Measurements from ENCODE around the gene ZNF90.
"Not testable (repeated sequence)": the region's sequence is repeated elsewhere in the genome, so short reads cannot be mapped to it uniquely, and the experiment has no call there.

ZNF90 gene

DNA sequence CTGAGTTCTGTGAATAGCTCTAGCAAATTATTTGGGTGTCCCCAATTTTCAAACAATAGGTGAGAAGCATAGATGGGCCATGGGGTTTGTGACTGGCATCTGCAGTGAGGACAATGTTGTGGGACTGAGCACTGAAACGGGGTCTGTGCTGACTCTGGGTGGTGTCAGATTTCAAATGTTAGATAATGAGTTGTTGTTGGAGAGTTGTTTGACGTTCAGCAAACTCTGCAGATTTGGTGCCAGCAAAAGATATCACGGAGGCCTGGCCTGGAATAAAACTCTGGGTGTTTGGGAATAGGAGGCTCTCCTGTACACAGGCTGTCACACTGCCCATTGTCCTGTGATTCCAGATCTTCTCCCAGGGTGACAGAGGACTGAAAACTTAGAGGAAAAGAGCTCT lies 2.9 kb downstream of the ZNF90 start:
- ChIA-PET POLR2A (no interaction called here), CTCF (no interaction called here)
- DNase-seq (ENCODE audit: extremely low spot score) = no peak
- TF ChIP-seq ELF4 (IDR thresholded peaks at IDR 0.05) (no peak), BHLHE40 (IDR thresholded peaks at IDR 0.05; ENCODE audit: borderline replicate concordance) (no peak), FOXA1 (IDR thresholded peaks at IDR 0.05) (no peak), L3MBTL2 (conservative IDR thresholded peaks at IDR 0.05) (no peak), SP1 (IDR thresholded peaks at IDR 0.05) (no peak), SUZ12 (IDR thresholded peaks at IDR 0.05) (no peak), FOXK2 (IDR thresholded peaks at IDR 0.05) (no peak), CTBP1 (IDR thresholded peaks at IDR 0.05; ENCODE audit: borderline replicate concordance) (no peak), ARNT (IDR thresholded peaks at IDR 0.05) (no peak), TARDBP (IDR thresholded peaks at IDR 0.05) (no peak), HDGF (IDR thresholded peaks at IDR 0.05; ENCODE audit: borderline replicate concordance) (no peak), ZNF384 (IDR thresholded peaks at IDR 0.05) (no peak), NFRKB (IDR thresholded peaks at IDR 0.05) (no peak), FOXM1 (IDR thresholded peaks at IDR 0.05; ENCODE audit: borderline replicate concordance) (no peak), LEF1 (IDR thresholded peaks at IDR 0.05; ENCODE audit: borderline replicate concordance) (no peak)
- TF ChIP-seq, protein P1, sequence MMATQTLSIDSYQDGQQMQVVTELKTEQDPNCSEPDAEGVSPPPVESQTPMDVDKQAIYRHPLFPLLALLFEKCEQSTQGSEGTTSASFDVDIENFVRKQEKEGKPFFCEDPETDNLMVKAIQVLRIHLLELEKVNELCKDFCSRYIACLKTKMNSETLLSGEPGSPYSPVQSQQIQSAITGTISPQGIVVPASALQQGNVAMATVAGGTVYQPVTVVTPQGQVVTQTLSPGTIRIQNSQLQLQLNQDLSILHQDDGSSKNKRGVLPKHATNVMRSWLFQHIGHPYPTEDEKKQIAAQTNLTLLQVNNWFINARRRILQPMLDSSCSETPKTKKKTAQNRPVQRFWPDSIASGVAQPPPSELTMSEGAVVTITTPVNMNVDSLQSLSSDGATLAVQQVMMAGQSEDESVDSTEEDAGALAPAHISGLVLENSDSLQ (IDR thresholded peaks at IDR 0.05) = no peak

DNA sequence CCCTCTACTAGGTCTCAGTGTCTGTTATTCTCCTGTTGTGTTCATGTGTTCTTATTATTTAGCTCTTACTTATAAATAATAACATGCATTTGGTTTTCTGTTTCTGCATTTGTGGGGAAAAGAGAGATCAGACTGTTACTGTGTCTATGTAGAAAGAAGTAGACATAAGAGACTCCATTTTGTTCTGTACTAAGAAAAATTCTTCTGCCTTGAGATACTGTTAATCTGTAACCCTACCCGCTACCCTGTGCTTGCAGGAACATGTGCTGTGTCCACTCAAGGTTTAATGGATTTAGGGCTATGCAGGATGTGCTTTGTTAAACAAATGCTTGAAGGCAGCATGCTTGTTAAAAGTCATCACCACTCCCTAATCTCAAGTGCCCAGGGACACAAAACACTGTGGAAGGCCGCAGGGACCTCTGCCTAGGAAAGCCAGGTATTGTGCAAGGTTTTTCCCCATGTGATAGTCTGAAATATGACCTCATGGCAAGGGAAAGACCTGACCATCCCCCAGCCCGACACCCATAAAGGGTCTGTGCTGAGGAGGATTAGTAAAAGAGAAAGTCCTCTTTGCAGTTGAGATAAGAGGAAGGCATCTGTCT lies 4.5 kb downstream of the ZNF90 start:
- DNase-seq (ENCODE audit: extremely low spot score); POLR2A ChIA-PET; CTCF ChIA-PET: not testable (repeated sequence)

DNA sequence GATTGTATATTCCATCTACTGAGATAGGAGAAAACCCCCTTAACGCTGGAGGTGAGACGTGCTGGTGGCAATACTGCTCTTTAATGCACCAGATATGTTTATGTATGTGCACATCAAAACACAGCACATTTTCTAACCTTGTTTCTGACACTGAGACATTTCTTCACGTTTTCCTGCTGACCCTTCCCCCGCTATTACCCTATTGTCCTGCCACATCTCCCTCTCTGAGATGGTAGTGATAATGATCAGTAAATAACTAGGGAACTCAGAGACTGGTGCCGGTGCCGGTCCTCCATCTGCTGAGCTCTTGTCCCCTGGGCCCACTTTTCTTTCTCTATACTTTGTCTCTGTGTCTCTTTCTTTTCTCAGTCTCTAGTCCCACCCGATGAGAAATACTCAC lies 5.1 kb downstream of the ZNF90 start:
- POLR2A ChIA-PET = not testable (repeated sequence)

DNA sequence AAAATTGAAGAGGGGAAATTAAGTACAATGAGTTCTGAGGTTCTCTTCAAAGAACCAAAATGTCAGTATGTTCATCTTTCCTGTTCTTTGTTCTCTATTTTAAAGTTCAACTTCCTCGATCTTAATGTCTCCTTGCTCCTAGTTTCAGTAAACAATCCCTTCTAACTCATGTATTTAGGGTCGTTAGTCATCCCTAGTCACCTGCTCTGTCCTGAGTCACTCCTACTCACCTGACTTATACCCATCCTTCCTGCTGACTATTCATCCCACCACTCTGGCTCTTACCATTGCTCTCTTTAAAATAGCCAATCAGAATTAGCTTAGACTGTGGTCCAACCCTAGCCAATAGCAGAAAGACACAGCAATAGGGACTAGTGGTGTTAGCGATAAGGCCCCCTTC lies 24.3 kb downstream of the ZNF90 start:
- DNase-seq (ENCODE audit: extremely low spot score) = no peak
- ChIA-PET POLR2A (no interaction called here), CTCF (no interaction called here)
- TF ChIP-seq ARNT (IDR thresholded peaks at IDR 0.05) = no peak
- no peak for TF ChIP-seq ZNF384 (IDR thresholded peaks at IDR 0.05)
- no peak for TF ChIP-seq FOXA1 (IDR thresholded peaks at IDR 0.05)
- no peak for TF ChIP-seq LEF1 (IDR thresholded peaks at IDR 0.05; ENCODE audit: borderline replicate concordance)

More for the DNA sequence above, 5.1 kb downstream of the ZNF90 start:
- CTCF ChIA-PET; DNase-seq (ENCODE audit: extremely low spot score): not testable (repeated sequence)

DNA sequence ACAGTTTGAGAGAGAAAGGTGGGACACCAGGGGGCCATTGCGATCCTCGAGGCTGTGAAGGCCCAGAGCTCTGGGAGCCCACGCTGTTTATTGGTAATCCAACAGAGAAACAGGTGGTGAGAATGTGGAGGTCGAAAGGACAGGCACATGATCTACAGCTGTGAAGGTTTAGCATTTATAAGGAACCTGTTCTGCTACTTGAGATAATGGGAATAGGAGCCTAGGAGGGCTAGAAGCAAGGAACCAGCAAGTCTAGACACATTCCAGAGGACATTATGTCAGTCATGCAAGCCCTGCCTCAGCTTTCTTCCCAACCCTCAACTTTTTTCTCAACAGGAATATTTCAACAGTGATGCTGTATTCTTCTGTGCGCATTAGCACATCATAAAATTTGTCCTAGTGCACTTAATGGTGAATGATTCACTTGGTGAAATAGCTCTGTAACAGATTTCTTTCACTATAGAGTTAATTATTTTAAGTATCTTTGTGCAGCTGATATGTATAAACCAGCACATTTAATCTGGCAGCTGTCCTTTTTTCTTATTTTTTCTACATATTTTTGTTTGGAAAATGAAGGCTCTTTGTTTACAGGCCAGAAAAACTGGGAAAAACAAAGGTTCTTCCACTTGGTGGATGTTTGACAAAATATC lies 25.4 kb downstream of the ZNF90 start:
- ChIA-PET CTCF (no interaction called here), POLR2A (no interaction called here)
- no peak for DNase-seq (ENCODE audit: extremely low spot score)
- TF ChIP-seq FOXM1 (IDR thresholded peaks at IDR 0.05; ENCODE audit: borderline replicate concordance) (no peak), FOXK2 (IDR thresholded peaks at IDR 0.05) (no peak), NFRKB (IDR thresholded peaks at IDR 0.05) (no peak), HDGF (IDR thresholded peaks at IDR 0.05; ENCODE audit: borderline replicate concordance) (no peak), TARDBP (IDR thresholded peaks at IDR 0.05) (no peak)
- TF ChIP-seq, protein P1 (IDR thresholded peaks at IDR 0.05) = no peak

DNA sequence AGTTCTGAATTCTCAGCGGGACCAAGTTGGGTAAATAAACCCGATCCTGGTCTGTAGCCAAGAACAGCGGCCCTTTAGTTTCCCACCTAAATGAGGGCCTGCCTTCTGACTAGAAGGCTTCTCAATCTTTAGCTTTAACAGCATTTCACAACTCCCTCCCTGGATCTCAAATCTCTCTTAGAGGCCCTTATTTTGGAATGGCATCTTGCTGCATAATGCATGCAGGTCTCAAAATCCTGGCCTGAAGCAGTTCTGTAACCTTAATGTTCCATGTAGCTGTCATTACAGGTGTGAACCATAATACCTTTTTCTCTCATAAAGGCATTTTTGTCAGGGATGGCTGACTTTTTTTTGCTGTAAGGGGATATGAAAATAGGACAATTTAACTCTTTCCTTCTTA lies 29.5 kb downstream of the ZNF90 start:
- ChIA-PET POLR2A (no interaction called here), CTCF (no interaction called here)
- DNase-seq (ENCODE audit: extremely low spot score) = no peak

DNA sequence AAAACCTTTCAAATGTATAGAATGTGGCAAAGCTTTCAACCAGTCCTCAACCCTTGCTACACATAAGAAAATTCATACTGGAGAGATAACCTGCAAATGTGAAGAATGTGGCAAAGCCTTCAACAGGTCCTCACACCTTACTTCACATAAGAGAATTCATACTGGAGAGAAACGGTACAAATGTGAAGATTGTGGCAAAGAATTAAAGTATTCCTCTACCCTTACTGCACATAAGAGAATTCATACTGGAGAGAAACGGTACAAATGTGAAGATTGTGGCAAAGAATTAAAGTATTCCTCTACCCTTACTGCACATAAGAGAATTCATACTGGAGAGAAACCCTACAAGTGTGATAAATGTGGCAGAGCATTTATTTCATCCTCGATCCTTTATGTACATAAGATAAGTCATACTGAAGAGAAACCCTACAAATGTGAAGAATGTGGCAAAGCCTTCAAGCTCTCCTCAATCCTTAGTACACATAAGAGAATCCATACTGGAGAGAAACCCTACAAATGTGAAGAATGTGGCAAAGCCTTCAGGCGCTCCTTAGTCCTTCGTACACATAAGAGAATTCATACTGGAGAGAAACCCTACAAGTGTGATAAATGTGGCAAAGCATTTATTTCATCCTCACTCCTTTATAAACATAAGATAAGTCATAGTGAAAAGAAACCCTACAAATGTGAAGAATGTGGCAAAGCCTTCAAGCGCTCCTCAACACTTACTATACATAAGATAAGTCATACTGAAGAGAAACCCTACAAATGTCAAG lies 40.5 kb downstream of the ZNF90 start:
- POLR2A ChIA-PET; DNase-seq (ENCODE audit: extremely low spot score); CTCF ChIA-PET: not testable (repeated sequence)

More for the DNA sequence above, 29.5 kb downstream of the ZNF90 start:
- TF ChIP-seq HDGF (IDR thresholded peaks at IDR 0.05; ENCODE audit: borderline replicate concordance) = no peak
- TF ChIP-seq FOXM1 (IDR thresholded peaks at IDR 0.05; ENCODE audit: borderline replicate concordance) = no peak
- no peak for TF ChIP-seq L3MBTL2 (conservative IDR thresholded peaks at IDR 0.05)
- no peak for TF ChIP-seq SP1 (IDR thresholded peaks at IDR 0.05)
- no peak for TF ChIP-seq BHLHE40 (IDR thresholded peaks at IDR 0.05; ENCODE audit: borderline replicate concordance)
- no peak for TF ChIP-seq SUZ12 (IDR thresholded peaks at IDR 0.05)
- no peak for TF ChIP-seq FOXA1 (IDR thresholded peaks at IDR 0.05)
- no peak for TF ChIP-seq ELF4 (IDR thresholded peaks at IDR 0.05)
- no peak for TF ChIP-seq LEF1 (IDR thresholded peaks at IDR 0.05; ENCODE audit: borderline replicate concordance)
- TF ChIP-seq FOXK2 (IDR thresholded peaks at IDR 0.05) = no peak

DNA sequence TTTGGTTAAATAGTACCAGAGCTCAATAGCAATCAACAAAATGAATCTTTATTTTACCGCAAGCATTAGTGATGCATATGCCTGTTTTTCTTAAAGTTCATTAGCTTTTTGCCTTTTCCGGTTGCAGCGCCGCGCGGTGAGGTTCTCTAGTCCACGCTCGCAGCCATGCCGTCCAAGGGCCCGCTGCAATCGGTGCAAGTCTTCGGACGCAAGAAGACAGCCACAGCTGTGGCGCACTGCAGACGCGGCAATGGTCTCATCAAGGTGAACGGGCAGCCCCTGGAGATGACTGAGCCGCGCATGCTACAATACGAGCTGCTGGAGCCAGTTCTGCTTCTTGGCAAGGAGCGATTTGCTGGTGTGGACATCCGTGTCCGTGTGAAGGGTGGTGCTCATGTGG lies 47.1 kb downstream of the ZNF90 start:
- ChIA-PET POLR2A (no interaction called here), CTCF (no interaction called here)
- DNase-seq (ENCODE audit: extremely low spot score) = no peak
- TF ChIP-seq FOXK2 (IDR thresholded peaks at IDR 0.05) (no peak), HDGF (IDR thresholded peaks at IDR 0.05; ENCODE audit: borderline replicate concordance) (no peak), TARDBP (IDR thresholded peaks at IDR 0.05) (no peak), NFRKB (IDR thresholded peaks at IDR 0.05) (no peak), ELF4 (IDR thresholded peaks at IDR 0.05) (no peak), FOXM1 (IDR thresholded peaks at IDR 0.05; ENCODE audit: borderline replicate concordance) (no peak), SP1 (IDR thresholded peaks at IDR 0.05) (no peak), FOXA1 (IDR thresholded peaks at IDR 0.05) (no peak), ZNF384 (IDR thresholded peaks at IDR 0.05) (no peak), LEF1 (IDR thresholded peaks at IDR 0.05; ENCODE audit: borderline replicate concordance) (no peak), BHLHE40 (IDR thresholded peaks at IDR 0.05; ENCODE audit: borderline replicate concordance) (no peak), L3MBTL2 (conservative IDR thresholded peaks at IDR 0.05) (no peak), ARNT (IDR thresholded peaks at IDR 0.05) (no peak), CTBP1 (IDR thresholded peaks at IDR 0.05; ENCODE audit: borderline replicate concordance) (no peak)
- TF ChIP-seq, protein P1 (IDR thresholded peaks at IDR 0.05) = no peak

DNA sequence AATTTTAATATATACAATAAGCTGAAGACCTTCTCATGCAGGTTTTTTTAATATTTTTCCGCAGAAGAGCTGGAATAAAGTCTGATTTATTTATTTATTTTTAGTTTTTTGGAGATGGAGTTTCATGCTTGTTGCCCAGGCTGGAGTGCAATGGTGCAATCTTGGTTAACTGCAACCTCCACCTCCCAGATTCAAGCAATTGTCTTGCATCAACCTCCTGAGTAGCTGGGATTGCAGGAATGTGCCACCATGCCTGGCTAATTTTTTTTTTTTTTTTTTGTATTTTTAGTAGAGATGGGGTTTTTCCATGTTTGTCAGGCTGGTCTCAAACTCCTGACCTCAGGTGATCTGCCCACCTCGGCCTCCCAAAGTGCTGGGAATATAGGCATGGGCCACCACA lies 55.1 kb downstream of the ZNF90 start:
- CTCF ChIA-PET; POLR2A ChIA-PET; DNase-seq (ENCODE audit: extremely low spot score): not testable (repeated sequence)

DNA sequence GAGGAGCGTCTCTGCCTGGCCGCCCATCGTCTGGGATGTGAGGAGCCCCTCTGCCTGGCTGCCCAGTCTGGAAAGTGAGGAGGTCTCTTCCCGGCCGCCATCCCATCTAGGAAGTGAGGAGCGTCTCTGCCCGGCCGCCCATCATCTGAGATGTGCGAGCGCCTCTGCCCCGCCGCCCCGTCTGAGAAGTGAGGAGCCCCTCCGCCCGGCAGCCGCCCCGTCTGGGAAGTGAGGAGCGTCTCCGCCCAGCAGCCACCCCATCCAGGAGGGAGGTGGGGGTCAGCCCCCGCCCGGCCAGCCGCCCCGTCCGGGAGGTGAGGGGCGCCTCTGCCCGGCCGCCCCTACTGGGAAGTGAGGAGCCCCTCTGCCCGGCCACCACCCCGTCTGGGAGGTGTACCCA lies 59.9 kb downstream of the ZNF90 start:
- POLR2A ChIA-PET; CTCF ChIA-PET; DNase-seq (ENCODE audit: extremely low spot score): not testable (repeated sequence)

All from HEK293T (cell line).